T-helper 2 cell treated with Interferon-gamma antibody and Interleukin-4, amounts not matched to agents 5 μg/mL and 100 μg/mL, for 36 hours (primary cell): Measurements from ENCODE around the gene MATCAP1.

Source experiments
- DNase-seq: peaks from one replicate; pipeline ENCODE4 v3.0.0; 2021; ENCODE audit warnings: low spot score
- H3K27ac Mint-ChIP-seq: one replicate; pipeline ENCODE4 v1.8.0; 2021; ENCODE audit warnings: mild to moderate bottlenecking, mixed read lengths
- H3K27me3 Mint-ChIP-seq: one replicate; pipeline ENCODE4 v1.8.0; 2021; ENCODE audit warnings: low read depth, mixed read lengths
- H3K36me3 Mint-ChIP-seq: one replicate; pipeline ENCODE4 v1.8.0; 2021; ENCODE audit warnings: low read depth, mixed read lengths
- H3K4me1 Mint-ChIP-seq: one replicate; pipeline ENCODE4 v1.8.0; 2021; ENCODE audit warnings: low read depth, mixed read lengths
- H3K4me3 Mint-ChIP-seq: one replicate; pipeline ENCODE4 v1.8.0; 2022; ENCODE audit warnings: mild to moderate bottlenecking, moderate library complexity, mixed read lengths
- H3K9me3 Mint-ChIP-seq: one replicate; pipeline ENCODE4 v1.8.0; 2021; ENCODE audit warnings: mixed read lengths

MATCAP1 gene

GRCh38 chr16:67155295-67156142 lies 28.2 kb downstream of the MATCAP1 start:
- Mint-ChIP-seq H3K27me3 (no peaks in the 10 kb centered on the region), H3K4me1 (peaks cover 49% of the 10 kb centered on the region), H3K27ac (no peak overlapping the region), H3K9me3 (no peaks in the 10 kb centered on the region), H3K36me3 (peaks cover 36% of the 10 kb centered on the region), H3K4me3 (peak overlapping the region; percentile 79)
- peak; percentile 80 for DNase-seq

GRCh38 chr16:67154578-67155294 lies 29.0 kb downstream of the MATCAP1 start:
- H3K9me3 Mint-ChIP-seq = no peaks in the 10 kb centered on the region
- no peak for DNase-seq
- H3K4me3 Mint-ChIP-seq = peak overlapping the region; percentile 79
- no peaks in the 10 kb centered on the region for H3K27me3 Mint-ChIP-seq
- H3K4me1 Mint-ChIP-seq = peaks cover 47% of the 10 kb centered on the region
- no peak overlapping the region for H3K27ac Mint-ChIP-seq
- peaks cover 36% of the 10 kb centered on the region for H3K36me3 Mint-ChIP-seq

GRCh38 chr16:67151431-67152097 lies 32.2 kb downstream of the MATCAP1 start:
- H3K9me3 Mint-ChIP-seq = no peaks in the 10 kb centered on the region
- peaks cover 36% of the 10 kb centered on the region for H3K36me3 Mint-ChIP-seq
- H3K4me1 Mint-ChIP-seq = peaks cover 25% of the 10 kb centered on the region
- peak overlapping the region; percentile 62 for H3K27ac Mint-ChIP-seq
- no peak for DNase-seq
- H3K4me3 Mint-ChIP-seq = peak overlapping the region; percentile 70
- no peaks in the 10 kb centered on the region for H3K27me3 Mint-ChIP-seq

- H3K4me3 Mint-ChIP-seq = peak within 1 kb of the TSS; percentile 70
- H3K27me3 Mint-ChIP-seq = no peaks in the 10 kb centered on the region
- no peaks in the 10 kb centered on the region for H3K9me3 Mint-ChIP-seq
- peak within 1 kb of the TSS; percentile 62 for H3K27ac Mint-ChIP-seq
- DNase-seq = no peak
- H3K36me3 Mint-ChIP-seq = peaks cover 32% of the 10 kb centered on the region
- peaks cover 19% of the 10 kb centered on the region for H3K4me1 Mint-ChIP-seq
Measured at GRCh38 chr16:67150833-67151396, 32.8 kb downstream of the MATCAP1 start, which contains the start of gene B3GNT9. B3GNT9 (minus strand) TSS chr16:67150998; CDS start chr16:67150485, 513 bp downstream.

- peak overlapping the region; percentile 70 for H3K4me3 Mint-ChIP-seq
- peaks cover 34% of the 10 kb centered on the region for H3K36me3 Mint-ChIP-seq
- H3K9me3 Mint-ChIP-seq = no peaks in the 10 kb centered on the region
- no peak overlapping the region for H3K27ac Mint-ChIP-seq
- peak; percentile 51 for DNase-seq
- peaks cover 19% of the 10 kb centered on the region for H3K4me1 Mint-ChIP-seq
- no peaks in the 10 kb centered on the region for H3K27me3 Mint-ChIP-seq
Measured at GRCh38 chr16:67150047-67150832, 33.5 kb downstream of the MATCAP1 start.

GRCh38 chr16:67149276-67150046 lies 34.3 kb downstream of the MATCAP1 start:
- Mint-ChIP-seq H3K4me3 (peak overlapping the region; percentile 44), H3K36me3 (peaks cover 38% of the 10 kb centered on the region)
- no peak for DNase-seq

GRCh38 chr16:67148656-67149275 lies 35.0 kb downstream of the MATCAP1 start:
- Mint-ChIP-seq H3K27me3 (no peaks in the 10 kb centered on the region), H3K4me1 (peaks cover 15% of the 10 kb centered on the region), H3K27ac (no peak overlapping the region), H3K36me3 (peaks cover 41% of the 10 kb centered on the region), H3K4me3 (peak overlapping the region; percentile 44), H3K9me3 (no peaks in the 10 kb centered on the region)
- no peak for DNase-seq

More at GRCh38 chr16:67149276-67150046, 34.3 kb downstream of the MATCAP1 start:
- Mint-ChIP-seq H3K27me3 (no peaks in the 10 kb centered on the region), H3K4me1 (peaks cover 19% of the 10 kb centered on the region), H3K9me3 (no peaks in the 10 kb centered on the region), H3K27ac (no peak overlapping the region)

- no peaks in the 10 kb centered on the region for H3K9me3 Mint-ChIP-seq
- no peaks in the 10 kb centered on the region for H3K27me3 Mint-ChIP-seq
- H3K4me1 Mint-ChIP-seq = peaks cover 11% of the 10 kb centered on the region
- DNase-seq = no peak
- H3K27ac Mint-ChIP-seq = no peak overlapping the region
- H3K36me3 Mint-ChIP-seq = peaks cover 42% of the 10 kb centered on the region
- H3K4me3 Mint-ChIP-seq = no peak overlapping the region
Measured at GRCh38 chr16:67148221-67148620, 35.5 kb downstream of the MATCAP1 start.

GRCh38 chr16:67147437-67148140 lies 36.2 kb downstream of the MATCAP1 start:
- Mint-ChIP-seq H3K36me3 (peaks cover 39% of the 10 kb centered on the region), H3K27ac (no peak overlapping the region), H3K4me1 (peaks cover 5% of the 10 kb centered on the region), H3K27me3 (no peaks in the 10 kb centered on the region), H3K4me3 (no peak overlapping the region), H3K9me3 (no peaks in the 10 kb centered on the region)
- no peak for DNase-seq

- Mint-ChIP-seq H3K9me3 (no peaks in the 10 kb centered on the region), H3K4me3 (no peak overlapping the region), H3K27ac (no peak overlapping the region), H3K36me3 (peaks cover 43% of the 10 kb centered on the region), H3K27me3 (no peaks in the 10 kb centered on the region), H3K4me1 (peaks cover 2% of the 10 kb centered on the region)
- no peak for DNase-seq
Measured at GRCh38 chr16:67146523-67147357, 37.0 kb downstream of the MATCAP1 start.

- Mint-ChIP-seq H3K9me3 (no peaks in the 10 kb centered on the region), H3K36me3 (peaks cover 45% of the 10 kb centered on the region), H3K27me3 (no peaks in the 10 kb centered on the region), H3K4me3 (no peak overlapping the region), H3K27ac (no peak overlapping the region), H3K4me1 (no peaks in the 10 kb centered on the region)
- no peak for DNase-seq
Measured at GRCh38 chr16:67145746-67146145, 38.0 kb downstream of the MATCAP1 start.
